Skin epidermis (tissue), 12 donors: ENCODE results near the gene ROBO4.

Experiments
- H3K27ac ChIP-seq, 21 experiments: fragments of 200-600 bp; sonication (generic) in 11 of 21; one replicate each; pipeline ENCODE4 v1.5.0; 2020; ENCODE audit warnings: mild to moderate bottlenecking in 3 of 21, inconsistent platforms in 2 of 21, moderate library complexity in 2 of 21
- H3K4me3 ChIP-seq, 7 experiments: fragments of 200-600 bp; sonication (generic) in 2 of 7; one replicate each; pipeline ENCODE4 v1.5.0; 2020; ENCODE audit warnings: inconsistent platforms in 2 of 7, mild to moderate bottlenecking in 2 of 7, moderate library complexity in 1 of 7

Gene ROBO4

GRCh38 chr11:124897674-124898262, at the start of gene ROBO4:
ROBO4 (minus strand) TSS chr11:124897865; CDS start chr11:124897795, 70 bp downstream.
- Histone ChIP-seq H3K4me3 (peak within 1 kb of the TSS; percentile 7 to 26 (median 14)), H3K27ac (peak within 1 kb of the TSS in 20 of 21 experiments; percentile 38 to 85 (median 68))

- no peak overlapping the region for H3K4me3 ChIP-seq
- H3K27ac ChIP-seq = no peak overlapping the region
Observed at GRCh38 chr11:124946735-124947141, 49.1 kb upstream of the ROBO4 start.

GRCh38 chr11:124945826-124946225, 48.2 kb upstream of the ROBO4 start:
- Histone ChIP-seq H3K27ac (no peak overlapping the region), H3K4me3 (no peak overlapping the region)

- Histone ChIP-seq H3K4me3 (no peak overlapping the region), H3K27ac (no peak overlapping the region)
Observed at GRCh38 chr11:124944565-124944964, 46.9 kb upstream of the ROBO4 start.

GRCh38 chr11:124943741-124944140, 46.1 kb upstream of the ROBO4 start:
- no peak overlapping the region for H3K27ac ChIP-seq

GRCh38 chr11:124943254-124943616, 45.6 kb upstream of the ROBO4 start:
- no peak overlapping the region for H3K27ac ChIP-seq

More at GRCh38 chr11:124943741-124944140, 46.1 kb upstream of the ROBO4 start:
- H3K4me3 ChIP-seq = no peak overlapping the region

GRCh38 chr11:124942466-124943253, 45.0 kb upstream of the ROBO4 start:
- no peak overlapping the region for H3K27ac ChIP-seq

More at GRCh38 chr11:124943254-124943616, 45.6 kb upstream of the ROBO4 start:
- no peak overlapping the region for H3K4me3 ChIP-seq

GRCh38 chr11:124941703-124942102, 44.0 kb upstream of the ROBO4 start:
- Histone ChIP-seq H3K27ac (no peak overlapping the region), H3K4me3 (no peak overlapping the region)

More at GRCh38 chr11:124942466-124943253, 45.0 kb upstream of the ROBO4 start:
- no peak overlapping the region for H3K4me3 ChIP-seq

- no peak overlapping the region for H3K27ac ChIP-seq
- H3K4me3 ChIP-seq = no peak overlapping the region
Observed at GRCh38 chr11:124938970-124939369, 41.3 kb upstream of the ROBO4 start.

- Histone ChIP-seq H3K27ac (no peak overlapping the region), H3K4me3 (no peak overlapping the region)
Observed at GRCh38 chr11:124938206-124938765, 40.6 kb upstream of the ROBO4 start.

- Histone ChIP-seq H3K4me3 (no peak overlapping the region), H3K27ac (no peak overlapping the region)
Observed at GRCh38 chr11:124937336-124937935, 39.8 kb upstream of the ROBO4 start.

- no peak within 1 kb of the TSS for H3K4me3 ChIP-seq
- no peak within 1 kb of the TSS for H3K27ac ChIP-seq
Observed at GRCh38 chr11:124935548-124936514, 38.2 kb upstream of the ROBO4 start, which contains the start of gene HEPACAM. HEPACAM (minus strand) TSS chr11:124936047; CDS start chr11:124936006, 41 bp downstream.

- no peak overlapping the region for H3K4me3 ChIP-seq
Observed at GRCh38 chr11:124934862-124935547, 37.3 kb upstream of the ROBO4 start.

GRCh38 chr11:124930799-124931198, 33.1 kb upstream of the ROBO4 start:
- no peak overlapping the region for H3K4me3 ChIP-seq
- H3K27ac ChIP-seq = no peak overlapping the region

More at GRCh38 chr11:124934862-124935547, 37.3 kb upstream of the ROBO4 start:
- H3K27ac ChIP-seq = no peak overlapping the region

- no peak overlapping the region for H3K4me3 ChIP-seq
Observed at GRCh38 chr11:124928942-124929665, 31.4 kb upstream of the ROBO4 start.

GRCh38 chr11:124923296-124923695, 25.6 kb upstream of the ROBO4 start:
- H3K27ac ChIP-seq = no peak overlapping the region
- no peak overlapping the region for H3K4me3 ChIP-seq

More at GRCh38 chr11:124928942-124929665, 31.4 kb upstream of the ROBO4 start:
- H3K27ac ChIP-seq = no peak overlapping the region

GRCh38 chr11:124922831-124923230, 25.2 kb upstream of the ROBO4 start:
- Histone ChIP-seq H3K4me3 (no peak overlapping the region), H3K27ac (no peak overlapping the region)
